ENCODE results near the gene SLC8A2.

The SLC8A2 gene

DNA sequence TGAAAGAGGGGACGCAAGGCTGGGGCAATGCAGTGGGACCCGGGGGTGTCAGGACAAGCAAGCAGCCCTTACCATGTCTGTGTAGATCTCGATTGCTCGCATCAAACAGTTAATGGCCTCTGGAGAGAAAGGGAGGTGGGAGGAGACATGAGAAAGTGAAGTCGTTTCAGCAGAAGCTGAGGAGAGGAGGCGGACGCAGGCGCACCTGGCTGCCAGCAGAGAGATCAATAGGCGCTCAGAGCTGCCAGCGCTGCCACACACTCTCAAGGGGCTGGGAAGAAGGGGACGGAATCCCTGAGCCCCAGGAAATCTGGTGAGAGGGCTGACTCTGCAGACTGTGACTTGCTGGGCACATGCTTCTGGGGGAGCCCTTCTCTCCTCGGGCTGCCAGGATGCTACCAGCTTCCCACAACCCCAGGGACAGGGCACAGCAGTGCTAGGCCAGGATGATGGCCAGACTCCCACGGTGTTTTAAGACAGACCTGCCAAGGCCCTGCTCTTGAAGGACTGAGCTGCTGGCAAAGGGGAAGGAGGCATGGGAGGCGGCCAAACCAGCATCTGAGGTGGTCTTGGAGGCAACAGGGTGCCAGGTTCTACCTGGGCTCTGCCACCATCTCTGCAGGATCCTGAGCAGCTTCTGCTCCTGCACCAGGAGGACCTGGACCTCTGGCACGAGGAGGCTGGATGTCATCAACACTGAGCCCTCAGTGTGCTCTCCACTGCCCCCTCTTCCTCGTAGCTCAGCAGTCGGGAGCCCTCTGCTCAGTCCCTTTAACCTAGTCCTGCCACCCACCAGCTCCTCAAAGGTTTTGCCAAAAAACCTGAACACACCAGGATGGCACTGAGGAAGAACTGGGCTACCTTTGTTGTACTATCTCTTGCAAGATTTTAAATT is 24.0 kb upstream of the SLC8A2 start:
- H3K27me3 ChIP-seq (ENCODE audit: insufficient read depth, low read length, poor library complexity) = no peaks in the 10 kb centered on the region
- no peak overlapping the region for H3K4me2 ChIP-seq (ENCODE audit: low read length)
- H2BK5ac ChIP-seq (ENCODE audit: low read length) = no peak overlapping the region
- H2AK5ac ChIP-seq (ENCODE audit: low read length) = no peak overlapping the region
- H3K56ac ChIP-seq (ENCODE audit: low read length) = no peak overlapping the region
- H3K9ac ChIP-seq (ENCODE audit: low read length) = no peak overlapping the region
- no peak for DNase-seq
- no peak overlapping the region for H2BK15ac ChIP-seq (replicated peaks; ENCODE audit: low read depth)
- no CpG with 5 or more reads among the region's 17 CpGs for WGBS (ENCODE audit: extremely low coverage, insufficient coverage, low lambda C conversion rate)
- H3K4ac ChIP-seq (ENCODE audit: low read depth, low read length) = no peak overlapping the region
- H3K4me1 ChIP-seq (ENCODE audit: control insufficient read depth, low read depth, low read length) = no peaks in the 10 kb centered on the region
- H4K5ac ChIP-seq (ENCODE audit: low read length) = no peak overlapping the region
- no peak overlapping the region for H3K23ac ChIP-seq (ENCODE audit: low read length)
- no peak overlapping the region for H3K27ac ChIP-seq (ENCODE audit: low read depth, low read length)
- H3K18ac ChIP-seq (ENCODE audit: low read length) = no peak overlapping the region
- H3K79me1 ChIP-seq (ENCODE audit: low read length) = peaks cover 2% of the 10 kb centered on the region
- no peaks in the 10 kb centered on the region for H3K79me2 ChIP-seq (ENCODE audit: control insufficient read depth, insufficient read depth, low read length)
- no peak overlapping the region for H3K4me3 ChIP-seq (ENCODE audit: low read length)
- no peaks in the 10 kb centered on the region for H3K36me3 ChIP-seq (ENCODE audit: control insufficient read depth, insufficient read depth, low read length)
- H4K8ac ChIP-seq (ENCODE audit: low read depth, low read length) = no peak overlapping the region
- no peak overlapping the region for H2BK120ac ChIP-seq (ENCODE audit: low read depth, low read length)

DNA sequence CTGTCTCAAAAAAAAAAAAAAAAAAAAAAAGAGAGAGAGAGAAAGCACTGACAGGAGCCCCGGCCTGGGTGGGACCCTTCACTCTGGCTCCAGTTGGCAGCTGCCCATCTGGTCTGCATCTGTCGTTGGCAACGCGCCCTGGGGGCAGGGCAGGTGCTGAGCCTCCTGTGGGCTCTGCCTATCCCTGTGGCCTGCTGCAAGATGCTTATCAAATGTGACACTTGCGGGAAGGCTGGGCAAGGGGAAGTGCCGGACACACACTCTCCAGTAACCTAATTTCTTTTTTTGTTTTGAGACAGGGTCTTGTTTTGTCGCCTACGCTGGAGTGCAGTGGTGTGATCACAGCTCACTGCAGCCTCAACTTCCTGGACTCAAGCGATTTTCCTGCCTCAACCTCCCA is 23.0 kb upstream of the SLC8A2 start:
- Histone ChIP-seq H3K79me2 (ENCODE audit: control insufficient read depth, insufficient read depth, low read length) (no peaks in the 10 kb centered on the region), H3K23ac (ENCODE audit: low read length) (no peak overlapping the region), H2BK120ac (ENCODE audit: low read depth, low read length) (no peak overlapping the region), H4K8ac (ENCODE audit: low read depth, low read length) (no peak overlapping the region), H3K36me3 (ENCODE audit: control insufficient read depth, insufficient read depth, low read length) (peaks cover 3% of the 10 kb centered on the region), H3K27me3 (ENCODE audit: insufficient read depth, low read length, poor library complexity) (no peaks in the 10 kb centered on the region), H3K4me1 (ENCODE audit: control insufficient read depth, low read depth, low read length) (no peaks in the 10 kb centered on the region), H2BK5ac (ENCODE audit: low read length) (no peak overlapping the region), H3K4me2 (ENCODE audit: low read length) (no peak overlapping the region), H3K18ac (ENCODE audit: low read length) (no peak overlapping the region), H3K4me3 (ENCODE audit: low read length) (no peak overlapping the region), H2AK5ac (ENCODE audit: low read length) (no peak overlapping the region), H2BK15ac (replicated peaks; ENCODE audit: low read depth) (no peak overlapping the region), H3K27ac (ENCODE audit: low read depth, low read length) (no peak overlapping the region), H3K56ac (ENCODE audit: low read length) (no peak overlapping the region), H3K9ac (ENCODE audit: low read length) (no peak overlapping the region), H4K5ac (ENCODE audit: low read length) (no peak overlapping the region), H3K79me1 (ENCODE audit: low read length) (peaks cover 2% of the 10 kb centered on the region), H3K4ac (ENCODE audit: low read depth, low read length) (no peak overlapping the region)
- WGBS (ENCODE audit: extremely low coverage, insufficient coverage, low lambda C conversion rate) = no CpG with 5 or more reads among the region's 9 CpGs
- no peak for DNase-seq

DNA sequence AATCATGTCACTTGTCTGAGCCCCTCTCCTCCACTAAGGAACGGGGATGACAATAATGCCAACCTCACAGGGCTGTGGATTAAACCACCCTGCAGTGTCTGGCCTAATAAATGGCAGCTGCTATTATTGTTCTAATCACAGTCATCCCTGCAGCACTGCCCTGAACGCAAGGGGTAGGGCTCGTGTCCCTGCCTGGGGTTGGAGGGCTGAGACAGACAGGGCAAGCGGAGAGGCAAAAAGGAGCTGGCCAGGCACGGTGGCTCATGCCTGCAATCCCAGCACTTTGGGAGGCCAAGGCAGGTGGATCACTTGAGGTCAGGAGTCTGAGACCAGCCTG is 22.5 kb upstream of the SLC8A2 start:
- H2BK15ac ChIP-seq (replicated peaks; ENCODE audit: low read depth) = no peak overlapping the region
- H3K4me1 ChIP-seq (ENCODE audit: control insufficient read depth, low read depth, low read length) = no peaks in the 10 kb centered on the region
- H3K18ac ChIP-seq (ENCODE audit: low read length) = no peak overlapping the region
- no peak overlapping the region for H3K4ac ChIP-seq (ENCODE audit: low read depth, low read length)
- H2AK5ac ChIP-seq (ENCODE audit: low read length) = no peak overlapping the region
- no peak for DNase-seq
- no peaks in the 10 kb centered on the region for H3K79me1 ChIP-seq (ENCODE audit: low read length)
- no peak overlapping the region for H3K4me3 ChIP-seq (ENCODE audit: low read length)
- H3K79me2 ChIP-seq (ENCODE audit: control insufficient read depth, insufficient read depth, low read length) = no peaks in the 10 kb centered on the region
- peaks cover 3% of the 10 kb centered on the region for H3K36me3 ChIP-seq (ENCODE audit: control insufficient read depth, insufficient read depth, low read length)
- no peak overlapping the region for H3K9ac ChIP-seq (ENCODE audit: low read length)
- no peak overlapping the region for H4K5ac ChIP-seq (ENCODE audit: low read length)
- H3K27me3 ChIP-seq (ENCODE audit: insufficient read depth, low read length, poor library complexity) = no peaks in the 10 kb centered on the region
- H3K23ac ChIP-seq (ENCODE audit: low read length) = no peak overlapping the region
- WGBS (ENCODE audit: extremely low coverage, insufficient coverage, low lambda C conversion rate) = no CpG with 5 or more reads among the region's 5 CpGs
- H2BK120ac ChIP-seq (ENCODE audit: low read depth, low read length) = no peak overlapping the region
- no peak overlapping the region for H3K4me2 ChIP-seq (ENCODE audit: low read length)
- no peak overlapping the region for H3K27ac ChIP-seq (ENCODE audit: low read depth, low read length)
- no peak overlapping the region for H4K8ac ChIP-seq (ENCODE audit: low read depth, low read length)
- no peak overlapping the region for H2BK5ac ChIP-seq (ENCODE audit: low read length)
- no peak overlapping the region for H3K56ac ChIP-seq (ENCODE audit: low read length)

DNA sequence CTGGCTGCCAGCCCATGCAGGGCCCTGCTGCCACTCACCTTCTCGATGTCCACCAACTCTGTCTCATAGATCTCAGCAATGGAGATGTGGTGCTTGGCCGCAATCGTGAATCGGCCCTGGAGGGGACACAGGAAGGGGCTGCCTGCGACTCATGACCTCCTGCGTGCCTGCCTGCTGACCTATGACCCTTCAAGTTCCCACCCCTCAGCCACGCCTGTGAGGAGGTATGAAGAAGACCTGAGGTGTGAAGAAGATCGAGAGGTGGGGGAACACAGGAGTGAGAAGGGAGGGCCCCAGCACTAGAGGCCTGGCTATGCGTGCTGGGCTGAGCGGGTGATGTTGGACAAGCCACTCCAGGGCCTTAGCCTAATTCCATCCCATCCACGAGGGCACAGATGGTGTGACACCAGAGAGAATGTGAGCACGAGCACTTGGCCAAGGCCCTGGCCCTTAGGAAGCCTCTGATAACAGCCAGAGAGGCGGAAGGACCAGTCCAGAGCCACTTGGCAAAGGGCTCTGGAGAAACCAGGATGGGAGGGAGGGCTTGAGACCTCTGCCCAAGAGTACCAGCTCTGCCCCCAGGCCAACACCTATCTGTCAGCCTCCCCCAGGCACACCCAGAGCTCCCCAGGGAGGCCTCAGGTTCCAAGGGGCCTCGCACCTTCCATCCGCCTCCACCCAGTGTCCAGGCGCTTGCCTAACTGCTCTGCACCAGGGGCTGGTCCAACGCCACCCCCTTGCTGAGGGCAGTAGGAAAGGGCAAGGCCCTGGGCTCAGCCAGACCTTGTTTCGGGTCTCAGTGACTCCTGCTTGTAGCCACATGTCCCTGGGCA is 21.9 kb upstream of the SLC8A2 start:
- DNase-seq = no peak
- Histone ChIP-seq H3K36me3 (ENCODE audit: control insufficient read depth, insufficient read depth, low read length) (peaks cover 3% of the 10 kb centered on the region), H3K4me3 (ENCODE audit: low read length) (no peak overlapping the region), H3K4ac (ENCODE audit: low read depth, low read length) (no peak overlapping the region), H3K23ac (ENCODE audit: low read length) (no peak overlapping the region), H2BK5ac (ENCODE audit: low read length) (no peak overlapping the region), H3K27ac (ENCODE audit: low read depth, low read length) (no peak overlapping the region), H2BK15ac (replicated peaks; ENCODE audit: low read depth) (no peak overlapping the region), H3K27me3 (ENCODE audit: insufficient read depth, low read length, poor library complexity) (no peaks in the 10 kb centered on the region), H2AK5ac (ENCODE audit: low read length) (no peak overlapping the region), H3K79me1 (ENCODE audit: low read length) (no peaks in the 10 kb centered on the region), H3K79me2 (ENCODE audit: control insufficient read depth, insufficient read depth, low read length) (no peaks in the 10 kb centered on the region), H4K8ac (ENCODE audit: low read depth, low read length) (no peak overlapping the region), H3K4me1 (ENCODE audit: control insufficient read depth, low read depth, low read length) (no peaks in the 10 kb centered on the region), H3K4me2 (ENCODE audit: low read length) (no peak overlapping the region), H3K9ac (ENCODE audit: low read length) (no peak overlapping the region), H3K56ac (ENCODE audit: low read length) (no peak overlapping the region), H2BK120ac (ENCODE audit: low read depth, low read length) (no peak overlapping the region), H4K5ac (ENCODE audit: low read length) (no peak overlapping the region), H3K18ac (ENCODE audit: low read length) (no peak overlapping the region)
- WGBS (ENCODE audit: extremely low coverage, insufficient coverage, low lambda C conversion rate) = no CpG with 5 or more reads among the region's 18 CpGs

DNA sequence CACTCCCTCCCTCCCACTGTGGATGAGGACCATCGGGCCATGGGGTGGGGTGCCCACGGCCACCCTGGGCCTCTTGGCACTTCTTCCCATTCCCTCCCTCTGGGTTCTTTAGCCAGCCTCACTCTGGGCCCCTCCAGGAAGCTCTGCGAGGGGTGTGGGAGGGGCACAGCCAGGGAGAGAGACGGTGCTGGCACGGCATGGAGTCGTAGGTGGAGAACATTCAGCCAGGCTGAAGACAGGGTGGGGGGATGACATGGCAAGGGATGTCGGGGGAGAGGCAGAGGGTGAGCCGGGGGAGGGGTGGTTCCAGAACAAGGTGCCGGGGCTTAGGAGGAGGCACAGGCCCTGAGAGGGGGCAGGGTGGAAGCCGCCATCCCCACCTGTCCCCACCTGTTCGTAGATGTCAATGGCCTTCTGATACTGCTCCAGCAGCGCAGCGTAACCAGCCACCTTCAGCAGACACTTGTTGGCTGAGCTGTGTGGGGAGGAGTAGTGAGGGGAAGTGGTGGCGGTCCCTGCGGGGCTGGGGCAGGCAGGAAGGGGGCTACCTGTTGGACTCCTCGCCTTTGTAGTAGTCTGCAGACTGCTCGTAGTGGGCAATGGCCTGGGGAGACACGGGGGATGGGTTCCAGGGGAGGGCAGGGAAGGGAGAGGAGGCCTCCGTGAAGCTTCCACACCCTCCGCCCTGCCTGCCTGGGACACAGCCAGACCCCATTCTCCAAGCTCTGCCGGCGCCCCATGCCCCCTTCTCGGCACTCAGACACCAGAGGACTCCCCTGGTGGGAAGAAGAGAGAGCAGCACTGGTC is 21.1 kb upstream of the SLC8A2 start:
- Histone ChIP-seq H3K36me3 (ENCODE audit: control insufficient read depth, insufficient read depth, low read length) (peaks cover 3% of the 10 kb centered on the region), H3K79me2 (ENCODE audit: control insufficient read depth, insufficient read depth, low read length) (no peaks in the 10 kb centered on the region), H3K18ac (ENCODE audit: low read length) (no peak overlapping the region), H2AK5ac (ENCODE audit: low read length) (no peak overlapping the region), H4K8ac (ENCODE audit: low read depth, low read length) (no peak overlapping the region), H3K9ac (ENCODE audit: low read length) (no peak overlapping the region), H3K23ac (ENCODE audit: low read length) (no peak overlapping the region), H3K4me1 (ENCODE audit: control insufficient read depth, low read depth, low read length) (no peaks in the 10 kb centered on the region), H3K4me3 (ENCODE audit: low read length) (no peak overlapping the region), H2BK15ac (replicated peaks; ENCODE audit: low read depth) (no peak overlapping the region), H4K5ac (ENCODE audit: low read length) (no peak overlapping the region), H2BK5ac (ENCODE audit: low read length) (no peak overlapping the region), H3K27ac (ENCODE audit: low read depth, low read length) (no peak overlapping the region), H3K79me1 (ENCODE audit: low read length) (no peaks in the 10 kb centered on the region), H3K27me3 (ENCODE audit: insufficient read depth, low read length, poor library complexity) (no peaks in the 10 kb centered on the region), H3K56ac (ENCODE audit: low read length) (no peak overlapping the region), H3K4me2 (ENCODE audit: low read length) (no peak overlapping the region), H2BK120ac (ENCODE audit: low read depth, low read length) (no peak overlapping the region), H3K4ac (ENCODE audit: low read depth, low read length) (no peak overlapping the region)
- WGBS (ENCODE audit: extremely low coverage, insufficient coverage, low lambda C conversion rate) = no CpG with 5 or more reads among the region's 23 CpGs
- DNase-seq = no peak
